ENCODE measurements around the gene ZMIZ1.

DNA sequence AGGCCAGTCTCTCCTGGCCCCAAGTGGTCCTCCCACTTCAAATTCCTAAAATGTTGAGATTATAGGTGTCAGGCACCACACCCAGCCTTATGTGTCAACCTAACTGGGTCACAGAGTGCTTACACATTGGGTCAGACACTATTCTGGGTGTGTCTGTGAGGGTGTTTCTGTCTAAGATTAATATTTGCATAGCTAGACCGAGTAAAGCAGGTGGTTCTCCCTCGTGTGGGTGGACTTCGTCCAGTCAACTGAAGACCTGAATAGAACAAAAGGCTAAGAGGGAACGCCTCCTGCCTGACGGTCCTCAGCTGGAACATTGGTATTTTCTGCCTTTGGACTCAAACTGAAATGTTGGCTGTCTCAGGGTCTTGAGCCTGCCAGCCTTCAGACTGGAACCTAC lies 290.0 kb downstream of the ZMIZ1 start:
- TF ChIP-seq, protein P1, sequence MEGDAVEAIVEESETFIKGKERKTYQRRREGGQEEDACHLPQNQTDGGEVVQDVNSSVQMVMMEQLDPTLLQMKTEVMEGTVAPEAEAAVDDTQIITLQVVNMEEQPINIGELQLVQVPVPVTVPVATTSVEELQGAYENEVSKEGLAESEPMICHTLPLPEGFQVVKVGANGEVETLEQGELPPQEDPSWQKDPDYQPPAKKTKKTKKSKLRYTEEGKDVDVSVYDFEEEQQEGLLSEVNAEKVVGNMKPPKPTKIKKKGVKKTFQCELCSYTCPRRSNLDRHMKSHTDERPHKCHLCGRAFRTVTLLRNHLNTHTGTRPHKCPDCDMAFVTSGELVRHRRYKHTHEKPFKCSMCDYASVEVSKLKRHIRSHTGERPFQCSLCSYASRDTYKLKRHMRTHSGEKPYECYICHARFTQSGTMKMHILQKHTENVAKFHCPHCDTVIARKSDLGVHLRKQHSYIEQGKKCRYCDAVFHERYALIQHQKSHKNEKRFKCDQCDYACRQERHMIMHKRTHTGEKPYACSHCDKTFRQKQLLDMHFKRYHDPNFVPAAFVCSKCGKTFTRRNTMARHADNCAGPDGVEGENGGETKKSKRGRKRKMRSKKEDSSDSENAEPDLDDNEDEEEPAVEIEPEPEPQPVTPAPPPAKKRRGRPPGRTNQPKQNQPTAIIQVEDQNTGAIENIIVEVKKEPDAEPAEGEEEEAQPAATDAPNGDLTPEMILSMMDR (IDR thresholded peaks at IDR 0.05) = no peak
- TF ChIP-seq POLR2AphosphoS5 (IDR thresholded peaks at IDR 0.05; ENCODE audit: low read depth, low read length) (no peak), SIN3A (IDR thresholded peaks at IDR 0.05; ENCODE audit: borderline replicate concordance, insufficient read depth, low read depth, low read length) (no peak)
- TF ChIP-seq, protein P2, sequence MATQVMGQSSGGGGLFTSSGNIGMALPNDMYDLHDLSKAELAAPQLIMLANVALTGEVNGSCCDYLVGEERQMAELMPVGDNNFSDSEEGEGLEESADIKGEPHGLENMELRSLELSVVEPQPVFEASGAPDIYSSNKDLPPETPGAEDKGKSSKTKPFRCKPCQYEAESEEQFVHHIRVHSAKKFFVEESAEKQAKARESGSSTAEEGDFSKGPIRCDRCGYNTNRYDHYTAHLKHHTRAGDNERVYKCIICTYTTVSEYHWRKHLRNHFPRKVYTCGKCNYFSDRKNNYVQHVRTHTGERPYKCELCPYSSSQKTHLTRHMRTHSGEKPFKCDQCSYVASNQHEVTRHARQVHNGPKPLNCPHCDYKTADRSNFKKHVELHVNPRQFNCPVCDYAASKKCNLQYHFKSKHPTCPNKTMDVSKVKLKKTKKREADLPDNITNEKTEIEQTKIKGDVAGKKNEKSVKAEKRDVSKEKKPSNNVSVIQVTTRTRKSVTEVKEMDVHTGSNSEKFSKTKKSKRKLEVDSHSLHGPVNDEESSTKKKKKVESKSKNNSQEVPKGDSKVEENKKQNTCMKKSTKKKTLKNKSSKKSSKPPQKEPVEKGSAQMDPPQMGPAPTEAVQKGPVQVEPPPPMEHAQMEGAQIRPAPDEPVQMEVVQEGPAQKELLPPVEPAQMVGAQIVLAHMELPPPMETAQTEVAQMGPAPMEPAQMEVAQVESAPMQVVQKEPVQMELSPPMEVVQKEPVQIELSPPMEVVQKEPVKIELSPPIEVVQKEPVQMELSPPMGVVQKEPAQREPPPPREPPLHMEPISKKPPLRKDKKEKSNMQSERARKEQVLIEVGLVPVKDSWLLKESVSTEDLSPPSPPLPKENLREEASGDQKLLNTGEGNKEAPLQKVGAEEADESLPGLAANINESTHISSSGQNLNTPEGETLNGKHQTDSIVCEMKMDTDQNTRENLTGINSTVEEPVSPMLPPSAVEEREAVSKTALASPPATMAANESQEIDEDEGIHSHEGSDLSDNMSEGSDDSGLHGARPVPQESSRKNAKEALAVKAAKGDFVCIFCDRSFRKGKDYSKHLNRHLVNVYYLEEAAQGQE (IDR thresholded peaks at IDR 0.05; ENCODE audit: insufficient read depth in 1 of 2, low read depth in 2 of 2, low read length in 1 of 2) = no peak
